ENCODE results near the gene PTGES. TPM values are rescaled to one million over a fixed set of nuclear protein-coding genes. Genes with fewer than 3 reads are reported as not detected.

Gene PTGES
- total RNA-seq, 1 donor from 2014 or later, result 1.1 TPM

DNA sequence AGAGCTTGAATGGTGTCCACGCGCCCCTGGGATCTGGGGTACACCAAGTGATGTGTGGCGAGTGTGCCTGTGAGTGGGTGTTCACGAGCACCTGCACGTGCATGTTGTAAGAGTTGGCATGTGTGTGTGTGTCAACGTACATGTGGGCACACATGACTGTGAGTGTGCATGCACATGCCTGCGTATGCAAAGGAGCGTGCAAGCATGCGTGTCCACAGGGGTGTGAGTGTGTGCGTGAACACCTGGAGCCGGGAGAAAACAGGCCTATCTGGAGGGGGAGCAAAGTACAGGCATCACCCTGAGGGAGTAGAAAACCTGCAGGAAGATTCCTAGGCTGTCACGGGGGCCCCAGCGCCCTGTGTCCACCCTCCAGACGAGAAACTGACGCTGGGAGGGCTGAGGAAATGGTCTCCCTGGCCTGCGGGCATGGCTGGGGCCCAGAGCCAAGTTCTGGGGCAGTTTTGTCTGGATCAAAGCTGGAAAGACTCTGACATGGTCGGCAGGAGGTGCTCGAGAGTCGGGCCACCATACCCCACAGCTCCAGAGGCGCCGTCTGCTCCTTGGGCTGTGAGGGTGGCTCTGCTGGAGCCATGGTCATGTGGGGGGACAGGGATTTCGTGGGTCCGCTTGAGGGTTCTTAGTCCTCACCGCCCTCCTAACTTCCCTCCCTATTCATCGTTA, 31.8 kb downstream of the PTGES start:
- no peak for DNase-seq (ENCODE audit: extremely low read depth, low read depth, low spot score)

DNA sequence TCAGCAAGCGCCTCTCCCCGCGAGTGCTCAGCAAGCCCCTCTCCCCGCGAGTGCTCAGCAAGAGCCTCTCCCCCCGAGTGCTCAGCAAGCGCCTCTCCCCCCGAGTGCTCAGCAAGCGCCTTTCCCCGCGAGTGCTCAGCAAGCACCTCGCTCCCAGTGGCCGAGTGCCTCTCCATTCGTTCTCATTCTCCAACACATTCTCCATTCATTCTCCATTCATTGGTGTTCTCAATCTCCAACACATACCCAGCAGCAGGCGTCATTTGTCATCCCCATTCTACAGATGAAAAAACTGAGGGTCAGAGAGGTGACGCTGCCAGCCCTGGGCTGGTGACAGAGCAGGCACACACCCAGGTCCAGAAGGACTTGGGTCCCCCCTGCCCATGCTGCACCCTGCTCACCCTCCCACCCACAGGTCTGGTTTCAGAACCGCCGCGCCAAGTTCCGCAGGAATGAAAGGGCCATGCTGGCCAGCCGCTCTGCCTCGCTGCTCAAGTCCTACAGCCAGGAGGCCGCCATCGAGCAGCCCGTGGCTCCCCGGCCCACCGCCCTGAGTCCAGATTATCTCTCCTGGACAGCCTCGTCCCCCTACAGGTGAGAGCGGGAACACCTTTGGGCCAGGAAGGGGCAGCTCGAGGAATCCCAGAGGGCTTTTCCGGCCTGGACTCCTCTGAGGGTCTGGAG, 32.5 kb downstream of the PTGES start:
- no peak for DNase-seq (ENCODE audit: extremely low read depth, low read depth, low spot score)

DNA sequence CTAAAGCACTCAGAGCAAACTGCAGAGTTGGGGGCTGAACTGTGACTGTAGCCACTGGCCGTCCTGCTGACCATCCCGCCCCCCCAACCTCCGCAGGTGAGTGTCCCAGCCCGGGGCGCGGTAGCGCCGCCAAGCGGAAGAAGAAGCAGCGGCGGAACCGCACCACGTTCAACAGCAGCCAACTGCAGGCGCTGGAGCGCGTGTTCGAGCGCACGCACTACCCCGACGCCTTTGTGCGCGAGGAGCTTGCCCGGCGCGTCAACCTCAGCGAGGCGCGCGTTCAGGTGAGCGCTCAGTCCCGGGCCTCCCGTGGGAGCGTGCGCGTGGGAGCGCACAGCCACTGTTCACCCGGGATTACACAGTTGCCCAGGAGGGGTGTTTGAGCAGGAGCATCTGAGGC, 33.7 kb downstream of the PTGES start:
- no peak for DNase-seq (ENCODE audit: extremely low read depth, low read depth, low spot score)

DNA sequence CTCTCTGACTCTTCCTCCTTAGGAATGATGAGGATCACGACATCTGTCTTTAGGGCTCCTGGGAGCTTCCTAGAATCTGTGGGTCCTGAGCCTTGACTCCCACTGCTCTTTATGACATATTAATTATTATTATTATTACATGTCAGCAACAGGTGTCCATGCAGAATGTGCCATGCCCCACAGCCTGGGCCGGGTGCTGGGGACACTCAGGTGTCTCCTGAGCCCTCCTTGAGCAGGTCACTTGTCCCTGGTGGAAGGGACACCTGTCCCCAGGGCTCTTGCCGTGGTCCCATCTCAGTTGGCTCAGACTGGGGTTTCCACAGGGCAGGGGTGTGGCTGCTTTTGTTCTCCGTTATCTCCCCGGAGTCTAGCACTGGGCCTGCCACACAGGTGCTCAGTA, 34.2 kb downstream of the PTGES start:
- no peak for DNase-seq (ENCODE audit: extremely low read depth, low read depth, low spot score)

DNA sequence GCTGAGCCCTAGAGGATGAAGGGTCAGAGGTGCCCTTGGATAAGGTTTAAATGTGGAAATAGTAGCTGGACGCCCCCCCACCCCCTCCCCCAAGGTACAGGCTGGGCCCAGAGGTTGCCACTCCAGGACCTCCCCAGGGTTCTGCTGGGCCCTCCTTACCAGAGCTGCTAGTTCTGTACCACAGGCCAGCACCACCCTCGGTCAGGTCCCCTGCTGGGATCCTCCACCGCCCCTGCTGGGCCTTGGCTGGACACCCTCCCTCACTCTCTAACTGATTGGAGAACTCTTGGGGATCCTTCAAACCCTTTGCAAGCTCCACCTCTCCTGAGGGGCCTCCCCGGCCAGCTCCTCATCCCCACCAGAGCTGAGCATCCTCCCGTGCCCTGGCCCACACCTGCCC, 34.9 kb downstream of the PTGES start:
- no peak for DNase-seq (ENCODE audit: extremely low read depth, low read depth, low spot score)

DNA sequence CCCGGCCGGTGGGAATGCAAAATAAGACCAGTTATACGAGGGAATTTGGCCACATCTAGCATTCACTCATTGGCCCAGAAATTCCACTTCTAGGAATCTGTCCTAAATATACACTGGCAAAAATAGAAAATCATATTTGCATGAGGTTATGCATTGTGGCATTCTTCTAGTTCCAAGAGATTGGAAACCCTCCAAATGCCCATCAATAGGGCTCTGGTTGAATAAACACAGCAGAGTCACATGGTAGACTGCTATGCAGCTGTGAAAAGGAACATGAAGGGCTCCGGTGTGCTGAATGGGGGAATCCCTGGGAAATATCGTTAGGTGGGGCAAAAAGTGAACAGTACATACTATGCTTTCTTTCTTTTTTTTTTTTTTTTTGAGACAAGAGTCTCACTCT, 36.8 kb downstream of the PTGES start:
- DNase-seq (ENCODE audit: extremely low read depth, low read depth, low spot score), result no peak

DNA sequence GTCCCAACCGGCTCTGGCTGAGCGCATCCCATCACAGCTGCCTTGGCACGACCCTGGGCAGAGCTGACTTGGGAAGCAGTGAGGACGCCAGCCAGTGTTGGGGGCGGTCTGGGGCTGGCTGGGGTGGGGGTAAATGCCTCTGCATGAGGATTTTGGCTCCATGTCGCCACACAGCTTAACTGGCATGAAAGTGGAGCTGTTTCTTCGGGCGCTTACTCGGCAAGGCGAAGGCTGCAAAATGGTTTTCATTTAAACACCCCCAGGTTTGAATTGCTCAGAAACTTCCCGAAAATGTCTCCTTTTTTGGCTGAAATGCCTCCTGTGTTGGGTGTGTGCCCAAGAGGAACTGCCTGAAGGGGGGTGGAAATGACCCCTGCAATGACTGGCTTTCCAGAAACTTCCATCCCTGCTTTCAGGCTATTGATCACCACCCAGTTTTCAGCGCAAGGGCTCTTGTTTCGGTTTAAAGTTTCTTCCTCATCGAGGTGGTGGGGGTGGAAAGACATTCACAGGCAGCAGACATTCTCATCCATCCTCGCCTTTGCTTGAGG, 38.3 kb downstream of the PTGES start:
- no peak for DNase-seq (ENCODE audit: extremely low read depth, low read depth, low spot score)

DNA sequence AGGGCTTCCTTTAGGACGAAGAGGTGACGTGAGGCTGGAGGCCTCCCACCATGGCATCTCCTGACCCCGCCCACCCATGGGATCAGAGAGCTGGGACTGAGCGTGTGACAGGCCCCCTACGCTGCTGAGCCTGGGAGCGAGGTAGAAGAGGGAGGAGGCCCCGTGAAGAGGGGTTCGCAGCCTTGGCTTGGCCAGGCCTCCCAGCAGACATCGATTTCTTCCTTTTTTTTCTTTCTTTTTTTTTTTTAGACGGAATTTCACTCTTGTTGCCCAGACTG, 39.5 kb downstream of the PTGES start:
- DNase-seq (ENCODE audit: extremely low read depth, low read depth, low spot score), result no peak

DNA sequence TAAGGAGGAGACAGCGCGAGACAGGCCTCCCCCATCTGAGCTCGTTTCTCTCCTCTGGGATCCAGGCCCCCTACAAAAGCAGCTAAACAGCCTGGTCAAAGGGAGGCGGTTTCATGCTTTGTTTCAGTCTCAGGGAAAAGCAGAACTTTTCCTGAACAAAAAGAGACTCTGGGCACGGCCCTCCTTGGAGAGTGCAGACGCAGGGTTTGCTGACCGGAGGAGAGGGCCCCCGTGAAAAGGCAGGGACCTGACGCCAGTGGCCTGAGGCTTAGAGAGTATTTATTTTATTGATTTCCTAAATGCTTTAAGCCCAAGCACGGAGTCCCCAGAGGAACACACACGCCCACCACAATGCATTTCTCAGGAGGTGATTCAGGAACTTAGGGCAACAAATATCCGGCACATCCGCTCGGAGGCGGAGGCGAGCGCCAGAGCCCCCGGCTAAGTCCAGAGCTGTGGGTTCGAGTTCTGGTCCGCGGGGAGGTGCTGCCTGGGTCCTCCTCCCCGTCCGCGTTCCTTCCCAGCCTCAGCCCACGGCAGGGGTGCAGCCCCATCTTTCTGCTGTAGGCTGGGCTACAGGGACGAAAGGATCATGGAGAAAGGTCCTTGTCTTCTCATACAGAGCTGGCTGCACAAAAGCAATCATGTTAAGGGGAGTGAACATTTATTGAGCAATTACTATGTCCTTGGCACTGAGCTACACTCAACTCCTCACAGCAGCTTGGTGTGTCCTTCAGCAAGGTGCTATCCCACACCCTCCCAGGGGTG, 40.0 kb downstream of the PTGES start:
- no peak for DNase-seq (ENCODE audit: extremely low read depth, low read depth, low spot score)

DNA sequence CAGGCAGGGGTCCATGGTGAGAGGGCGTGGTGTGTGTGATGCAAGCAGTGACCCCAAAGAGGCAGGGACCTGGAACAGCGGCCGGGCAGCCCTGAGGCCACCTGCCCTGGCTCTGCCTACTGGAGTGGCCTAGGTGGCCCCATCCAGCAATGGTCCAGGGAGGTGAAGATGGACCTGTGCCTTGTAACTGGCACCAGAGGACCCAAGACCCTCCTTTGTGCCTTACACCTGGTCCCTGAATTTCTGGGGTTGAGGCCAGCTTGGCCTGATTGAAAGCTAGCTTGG, 42.7 kb downstream of the PTGES start:
- DNase-seq (ENCODE audit: extremely low read depth, low read depth, low spot score), result no peak

DNA sequence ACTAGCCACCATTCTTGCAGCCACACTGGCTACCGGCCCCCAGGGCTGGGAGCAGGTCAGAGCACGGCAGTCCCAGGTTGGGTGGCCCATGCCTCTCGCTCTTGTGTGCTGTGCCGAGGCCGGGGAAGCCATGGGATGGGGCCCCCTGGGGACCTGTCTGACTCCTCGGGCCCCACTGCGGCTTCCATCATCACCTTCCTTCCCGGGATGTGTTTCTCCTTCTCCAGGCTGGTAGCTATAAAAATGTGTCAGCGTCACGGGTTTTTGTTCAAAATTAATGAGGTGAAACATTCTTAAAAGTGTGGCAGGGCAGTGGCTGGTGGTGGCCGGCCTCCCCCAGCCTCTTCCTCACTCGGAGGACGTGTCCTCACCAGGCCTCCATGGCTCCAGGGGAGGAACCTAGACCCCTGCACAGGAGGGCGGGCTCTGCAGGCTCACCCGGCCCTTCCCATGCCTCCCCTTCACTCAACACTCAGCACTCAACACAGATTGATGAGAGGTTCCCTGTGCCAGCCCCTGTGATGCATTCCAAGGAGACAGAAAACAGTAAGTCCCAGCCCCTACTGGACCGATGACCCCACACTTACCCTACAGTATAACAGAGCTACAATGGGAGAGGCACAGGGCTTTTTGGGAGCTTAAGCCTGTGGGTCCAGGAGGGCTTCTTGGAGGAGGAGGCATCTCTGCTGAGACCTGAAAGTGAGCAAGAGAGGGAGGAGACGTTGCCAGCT, 43.2 kb downstream of the PTGES start:
- no peak for DNase-seq (ENCODE audit: extremely low read depth, low read depth, low spot score)

DNA sequence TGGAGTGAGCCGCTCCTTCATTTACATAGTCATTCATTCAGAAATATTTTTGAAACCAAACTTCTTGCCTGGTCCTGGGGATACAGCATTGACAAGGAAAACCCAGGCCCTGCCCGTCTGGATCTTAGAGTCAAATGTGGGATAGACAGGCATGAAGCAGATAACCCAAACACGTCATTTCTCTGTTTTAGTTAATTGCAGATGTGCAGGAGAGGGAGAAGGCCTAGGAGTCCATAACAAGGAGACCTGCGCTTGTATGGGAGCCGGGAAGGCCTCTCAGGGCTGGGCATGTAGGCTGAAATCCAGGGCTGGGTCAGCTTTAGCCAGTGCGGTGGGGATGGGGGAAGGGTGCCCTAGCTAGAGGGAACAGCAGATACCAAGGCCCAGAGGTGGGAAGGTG, 44.0 kb downstream of the PTGES start:
- no peak for DNase-seq (ENCODE audit: extremely low read depth, low read depth, low spot score)

DNA sequence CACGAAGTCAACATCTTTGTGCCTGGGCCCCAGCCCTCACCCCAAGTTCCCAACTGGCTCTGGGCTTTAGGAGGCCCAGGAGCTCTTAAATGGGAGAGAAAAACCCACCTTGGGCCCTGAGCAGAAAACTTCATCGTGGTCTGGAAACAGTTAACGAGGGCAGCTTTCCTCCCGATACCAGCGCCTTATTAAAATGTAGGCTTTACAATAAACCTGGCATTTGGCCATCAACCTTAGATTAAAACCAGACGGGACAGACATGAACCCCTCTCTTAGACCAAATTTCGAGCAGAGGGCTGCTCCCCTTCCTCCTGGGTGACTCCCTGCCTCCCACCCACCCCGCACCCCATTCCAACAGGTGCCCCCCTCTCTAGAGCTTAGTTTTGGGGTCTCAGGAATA, 48.0 kb downstream of the PTGES start:
- no peak for DNase-seq (ENCODE audit: extremely low read depth, low read depth, low spot score)

DNA sequence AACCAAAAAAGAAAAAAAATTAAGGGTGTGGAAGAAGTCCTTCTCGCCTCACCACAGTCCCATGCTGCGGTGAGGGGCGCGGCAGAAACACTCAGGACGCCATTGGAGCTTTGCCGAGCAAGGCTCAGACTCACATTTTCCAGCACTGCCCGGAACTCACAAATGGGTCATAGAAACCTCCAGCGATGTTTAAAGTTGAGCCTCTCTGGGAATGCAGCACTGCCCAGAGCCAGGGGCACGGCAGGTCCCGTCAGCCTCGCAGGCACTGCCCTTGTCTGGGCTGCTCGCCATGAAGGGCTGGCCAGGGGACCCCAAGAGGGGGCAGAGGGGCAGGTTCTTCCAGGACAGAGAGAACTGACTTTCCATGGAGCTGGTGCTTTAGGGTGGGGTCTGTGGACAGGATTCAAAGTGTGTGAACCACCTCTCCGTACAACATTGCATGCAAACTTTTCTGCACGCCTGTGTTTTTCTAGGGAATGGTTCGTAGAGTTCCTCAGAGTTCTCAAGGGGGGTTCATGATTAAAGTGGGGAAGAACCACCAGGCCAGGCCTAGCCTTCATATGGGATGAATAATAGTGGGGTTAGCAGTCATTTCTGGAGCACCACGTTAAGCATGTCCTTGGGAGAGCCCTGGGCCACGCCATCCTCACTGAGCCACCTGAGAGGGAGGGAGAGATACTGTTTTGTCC, 49.0 kb downstream of the PTGES start:
- no peak for DNase-seq (ENCODE audit: extremely low read depth, low read depth, low spot score)

DNA sequence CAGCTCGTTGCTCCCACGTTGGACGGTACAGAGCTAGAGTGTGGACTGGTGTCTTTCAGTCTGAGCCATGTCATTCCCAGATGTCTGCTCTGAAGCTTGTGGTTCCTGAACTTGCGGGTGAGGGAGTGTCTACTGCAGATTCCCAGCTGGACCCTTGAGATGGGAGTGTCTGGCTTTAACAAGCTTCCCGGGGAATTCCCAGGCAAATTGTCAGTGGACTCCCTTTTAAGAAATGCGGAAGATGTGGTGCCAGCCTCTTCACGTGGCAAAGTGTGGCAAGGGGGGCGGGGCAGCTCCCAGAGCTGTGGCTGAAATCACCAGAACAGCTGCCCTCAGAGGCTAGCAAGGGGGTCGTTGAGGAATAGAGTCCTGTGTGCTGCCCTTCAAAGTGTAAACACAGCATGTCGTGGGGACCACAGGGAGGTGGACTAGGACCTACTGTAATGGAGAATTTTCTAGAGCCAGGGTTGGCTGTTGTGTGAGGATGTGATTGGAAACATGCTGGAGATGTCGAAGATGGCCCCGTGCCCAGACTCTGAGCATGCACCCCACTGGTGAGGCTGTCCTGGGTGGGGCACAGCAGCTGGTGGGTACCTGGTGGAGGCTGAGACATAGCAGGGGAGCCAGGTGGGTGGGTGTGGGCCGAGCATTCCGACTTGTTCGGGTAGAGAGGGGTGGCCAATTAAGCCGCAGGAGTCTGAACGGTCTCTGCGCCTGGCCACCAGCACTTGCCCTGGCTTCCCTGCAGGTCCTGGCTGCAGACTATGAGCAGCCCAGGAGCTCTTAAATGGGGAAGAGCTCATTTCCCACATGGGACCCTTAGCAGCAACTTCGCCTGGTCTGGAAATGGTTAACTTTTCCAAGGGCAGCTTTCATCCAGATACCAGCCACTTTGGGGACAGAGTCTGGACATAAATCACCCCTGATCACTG, 50.0 kb downstream of the PTGES start:
- no peak for DNase-seq (ENCODE audit: extremely low read depth, low read depth, low spot score)

DNA sequence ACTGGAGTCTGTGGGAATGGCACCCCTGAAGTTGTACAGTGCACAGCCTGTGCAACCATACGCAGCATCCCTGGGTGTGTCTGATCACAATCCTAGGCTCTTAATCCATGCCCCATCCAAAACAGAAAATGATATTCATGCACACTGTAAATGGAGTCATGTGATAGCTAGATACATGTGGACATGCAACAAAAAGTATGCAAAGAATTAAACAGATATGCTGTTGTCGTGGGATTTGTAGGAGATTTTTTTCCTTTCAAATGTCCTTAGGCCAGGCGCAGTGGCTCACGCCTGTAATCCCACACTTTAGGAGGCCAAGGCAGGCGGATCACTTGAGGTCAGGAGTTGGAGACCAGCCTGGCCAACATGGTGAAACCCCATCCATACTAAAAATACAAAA, 51.3 kb downstream of the PTGES start:
- no peak for DNase-seq (ENCODE audit: extremely low read depth, low read depth, low spot score)

DNA sequence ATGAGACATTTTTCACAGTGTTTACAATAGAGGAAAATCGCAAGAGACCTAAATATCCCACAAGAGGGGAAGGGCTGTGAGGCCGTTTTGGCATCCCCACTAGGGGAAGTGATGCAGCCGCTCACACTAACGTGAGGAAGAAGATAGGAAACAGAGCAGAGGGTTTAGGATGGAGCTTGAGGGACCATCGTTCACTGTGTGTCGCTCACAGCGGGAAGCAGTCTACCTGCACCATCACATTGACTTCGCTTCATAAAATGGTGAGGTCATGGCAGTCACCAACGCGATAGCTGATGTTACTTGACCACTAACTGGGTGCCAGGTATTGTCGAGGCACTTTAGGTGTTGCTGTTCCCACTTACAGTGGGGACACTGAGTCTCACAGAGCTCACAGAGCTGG, 51.8 kb downstream of the PTGES start:
- DNase-seq (ENCODE audit: extremely low read depth, low read depth, low spot score), result no peak

DNA sequence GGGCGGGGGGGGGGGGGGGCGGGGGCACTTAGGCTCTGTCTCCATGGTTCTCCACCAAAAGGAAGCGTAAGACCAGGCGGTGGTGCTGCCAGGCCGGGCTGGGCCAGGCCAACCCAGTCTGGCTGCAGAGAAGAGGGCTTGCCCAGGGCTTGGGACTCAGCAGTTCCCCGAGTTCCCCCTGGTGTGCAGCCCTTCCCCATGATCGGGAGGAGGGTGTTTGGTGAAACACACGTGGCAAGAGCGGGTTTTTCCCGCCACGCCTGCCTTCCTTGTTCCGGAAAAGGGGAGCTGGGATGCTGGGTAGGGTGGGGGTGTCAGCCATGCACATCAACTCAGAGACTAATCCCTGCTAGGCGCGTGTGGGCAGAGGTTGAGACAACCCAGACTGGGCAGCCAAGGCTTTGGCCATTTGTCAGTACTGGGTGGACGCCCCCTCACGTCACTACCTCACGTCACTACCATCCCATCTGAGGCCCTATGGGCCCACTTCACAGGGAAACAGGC, 54.5 kb downstream of the PTGES start:
- no peak for DNase-seq (ENCODE audit: extremely low read depth, low read depth, low spot score)

DNA sequence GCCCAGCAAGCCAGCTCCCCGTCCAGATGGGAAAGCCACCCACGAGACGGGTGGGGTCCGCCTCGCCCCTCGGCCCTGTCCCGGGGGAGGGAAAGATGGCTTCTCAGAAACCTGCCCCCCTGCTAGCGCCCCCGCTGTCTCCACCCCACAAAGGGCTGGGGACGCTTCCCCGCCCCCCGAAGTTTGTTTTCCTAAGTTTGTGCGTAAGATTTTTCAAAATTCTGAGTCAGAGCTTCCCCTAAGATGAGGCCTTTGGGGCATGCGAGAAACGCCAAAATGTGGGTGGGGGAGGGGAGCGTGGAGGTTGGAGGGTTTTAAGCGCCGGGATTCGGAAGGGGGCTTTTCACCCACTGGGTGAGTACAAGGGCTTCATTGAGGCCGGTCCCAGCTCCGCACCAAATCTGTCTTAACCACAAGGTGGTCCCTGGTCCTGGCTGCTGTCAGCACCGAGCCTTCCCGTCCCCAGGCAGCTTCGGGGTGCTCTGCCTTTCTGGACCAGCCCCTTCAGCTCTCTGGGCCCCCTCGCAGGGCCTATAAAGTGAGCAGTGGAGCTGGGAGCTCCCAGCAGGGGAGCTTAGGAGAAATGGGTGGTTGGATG, 55.1 kb downstream of the PTGES start:
- no peak for DNase-seq (ENCODE audit: extremely low read depth, low read depth, low spot score)

Measured in glomerular endothelial cell (primary cell).